SW480 (cell line): Measurements from ENCODE around the gene CHIT1.

Source experiments
- DNase-seq: peaks from one replicate; pipeline ENCODE4 v3.0.0-alpha.2; 2016; ENCODE audit warnings: low spot score

The CHIT1 gene

GRCh38 chr1:203175237-203175826, 54.1 kb downstream of the CHIT1 start, which contains the start of gene MYBPH:
MYBPH (minus strand) TSS chr1:203175826; CDS start chr1:203175755, 71 bp downstream.
- DNase-seq: no peak

- DNase-seq: no peak
Measured at GRCh38 chr1:203174324-203174985, 55.0 kb downstream of the CHIT1 start.

- peak; percentile 60 for DNase-seq
Measured at GRCh38 chr1:203173566-203173965, 55.9 kb downstream of the CHIT1 start.

GRCh38 chr1:203173011-203173555, 56.4 kb downstream of the CHIT1 start:
- DNase-seq: no peak

- DNase-seq: peak; percentile 51
Measured at GRCh38 chr1:203172184-203173010, 57.1 kb downstream of the CHIT1 start.

- DNase-seq: no peak
Measured at GRCh38 chr1:203171341-203172183, 57.9 kb downstream of the CHIT1 start.

GRCh38 chr1:203170625-203171330, 58.7 kb downstream of the CHIT1 start:
- DNase-seq: no peak

- DNase-seq: no peak
Measured at GRCh38 chr1:203169770-203170520, 59.5 kb downstream of the CHIT1 start.

GRCh38 chr1:203168991-203169390, 60.5 kb downstream of the CHIT1 start:
- DNase-seq: no peak

GRCh38 chr1:203168256-203168786, 61.2 kb downstream of the CHIT1 start:
- DNase-seq: no peak

GRCh38 chr1:203167913-203168200, 61.6 kb downstream of the CHIT1 start:
- no peak for DNase-seq

- peak; percentile 50 for DNase-seq
Measured at GRCh38 chr1:203167026-203167912, 62.2 kb downstream of the CHIT1 start.

GRCh38 chr1:203166192-203166940, 63.1 kb downstream of the CHIT1 start:
- peak; percentile 72 for DNase-seq
